ENCODE results near the gene MINDY4. TPM values are rescaled to one million over a fixed set of nuclear protein-coding genes. Genes with fewer than 3 reads are reported as not detected.

Gene MINDY4
- polyA plus RNA-seq, 1 experiment = 2.3 TPM

- ChIA-PET CTCF (no interaction called here), POLR2A (no interaction called here)
- H3K36me3 ChIP-seq (ENCODE audit: control insufficient read depth, insufficient read depth, low read length) = no peaks in the 10 kb centered on the region
- H3K27me3 ChIP-seq (ENCODE audit: control insufficient read depth, insufficient read depth, low read length) = no peaks in the 10 kb centered on the region
- no peak overlapping the region for H3K4me3 ChIP-seq (ENCODE audit: low read depth, low read length)
- DNase-seq (ENCODE audit: low read depth) = no peak
- TF ChIP-seq, protein P1, sequence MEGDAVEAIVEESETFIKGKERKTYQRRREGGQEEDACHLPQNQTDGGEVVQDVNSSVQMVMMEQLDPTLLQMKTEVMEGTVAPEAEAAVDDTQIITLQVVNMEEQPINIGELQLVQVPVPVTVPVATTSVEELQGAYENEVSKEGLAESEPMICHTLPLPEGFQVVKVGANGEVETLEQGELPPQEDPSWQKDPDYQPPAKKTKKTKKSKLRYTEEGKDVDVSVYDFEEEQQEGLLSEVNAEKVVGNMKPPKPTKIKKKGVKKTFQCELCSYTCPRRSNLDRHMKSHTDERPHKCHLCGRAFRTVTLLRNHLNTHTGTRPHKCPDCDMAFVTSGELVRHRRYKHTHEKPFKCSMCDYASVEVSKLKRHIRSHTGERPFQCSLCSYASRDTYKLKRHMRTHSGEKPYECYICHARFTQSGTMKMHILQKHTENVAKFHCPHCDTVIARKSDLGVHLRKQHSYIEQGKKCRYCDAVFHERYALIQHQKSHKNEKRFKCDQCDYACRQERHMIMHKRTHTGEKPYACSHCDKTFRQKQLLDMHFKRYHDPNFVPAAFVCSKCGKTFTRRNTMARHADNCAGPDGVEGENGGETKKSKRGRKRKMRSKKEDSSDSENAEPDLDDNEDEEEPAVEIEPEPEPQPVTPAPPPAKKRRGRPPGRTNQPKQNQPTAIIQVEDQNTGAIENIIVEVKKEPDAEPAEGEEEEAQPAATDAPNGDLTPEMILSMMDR (IDR thresholded peaks at IDR 0.05; ENCODE audit: insufficient read depth, low read depth, low read length) = no peak
Observed at GRCh38 chr7:30837581-30837980, 66.4 kb downstream of the MINDY4 start.

GRCh38 chr7:30838008-30838407 is 66.8 kb downstream of the MINDY4 start:
- DNase-seq (ENCODE audit: low read depth) = no peak
- CTCF ChIA-PET = no interaction called here
- TF ChIP-seq, protein P1 (IDR thresholded peaks at IDR 0.05; ENCODE audit: insufficient read depth, low read depth, low read length) = no peak
- Histone ChIP-seq H3K4me3 (ENCODE audit: low read depth, low read length) (no peak overlapping the region), H3K36me3 (ENCODE audit: control insufficient read depth, insufficient read depth, low read length) (no peaks in the 10 kb centered on the region), H3K27me3 (ENCODE audit: control insufficient read depth, insufficient read depth, low read length) (no peaks in the 10 kb centered on the region)
- POLR2A ChIA-PET = no interaction called here

GRCh38 chr7:30840141-30841024 is 69.2 kb downstream of the MINDY4 start:
- POLR2A ChIA-PET = no interaction called here
- CTCF ChIA-PET = interaction anchor here (0.9 to 1.0 kb wide), 4 partner anchors 21 to 96 kb away, joined by 3 read pairs; no protein-coding TSS in a partner anchor

GRCh38 chr7:30841025-30841735 is 70.0 kb downstream of the MINDY4 start:
- H3K4me3 ChIP-seq (ENCODE audit: low read depth, low read length) = no peak overlapping the region
- DNase-seq (ENCODE audit: low read depth) = no peak
- CTCF ChIA-PET = no interaction called here
- TF ChIP-seq, protein P1 (IDR thresholded peaks at IDR 0.05; ENCODE audit: insufficient read depth, low read depth, low read length) = no peak
- H3K27me3 ChIP-seq (ENCODE audit: control insufficient read depth, insufficient read depth, low read length) = no peaks in the 10 kb centered on the region
- POLR2A ChIA-PET = no interaction called here
- no peaks in the 10 kb centered on the region for H3K36me3 ChIP-seq (ENCODE audit: control insufficient read depth, insufficient read depth, low read length)

More at GRCh38 chr7:30840141-30841024, 69.2 kb downstream of the MINDY4 start:
- Histone ChIP-seq H3K4me3 (ENCODE audit: low read depth, low read length) (no peak overlapping the region), H3K27me3 (ENCODE audit: control insufficient read depth, insufficient read depth, low read length) (no peaks in the 10 kb centered on the region), H3K36me3 (ENCODE audit: control insufficient read depth, insufficient read depth, low read length) (no peaks in the 10 kb centered on the region)
- no peak for DNase-seq (ENCODE audit: low read depth)
- TF ChIP-seq, protein P1 (IDR thresholded peaks at IDR 0.05; ENCODE audit: insufficient read depth, low read depth, low read length) = no peak

- ChIA-PET POLR2A (no interaction called here), CTCF (no interaction called here)
- Histone ChIP-seq H3K4me3 (ENCODE audit: low read depth, low read length) (no peak overlapping the region), H3K36me3 (ENCODE audit: control insufficient read depth, insufficient read depth, low read length) (no peaks in the 10 kb centered on the region), H3K27me3 (ENCODE audit: control insufficient read depth, insufficient read depth, low read length) (no peaks in the 10 kb centered on the region)
- no peak for DNase-seq (ENCODE audit: low read depth)
- TF ChIP-seq, protein P1 (IDR thresholded peaks at IDR 0.05; ENCODE audit: insufficient read depth, low read depth, low read length) = no peak
Observed at GRCh38 chr7:30841801-30842541, 70.8 kb downstream of the MINDY4 start.

Measured in BJ (cell line).